Uterus (tissue), 2 donors: ENCODE data around the gene CHAD.

Experiments
- CTCF ChIP-seq, 4 experiments: fragments of 200-600 bp in 2 of 4; fragments of 450-650 bp in 2 of 4; sonication (generic) in 2 of 4; IDR thresholded peaks; one replicate each; pipeline ENCODE4 v1.5.1; 2016 to 2019; ENCODE audit warnings: antibody characterized with exemption in 4 of 4, mild to moderate bottlenecking in 2 of 4, moderate library complexity in 1 of 4
- POLR2A ChIP-seq, 2 donors: fragments of 450-650 bp; IDR thresholded peaks; one replicate each; pipeline ENCODE4 v1.6.1; 2016; ENCODE audit warnings: antibody characterized with exemption in 2 of 2, mild to moderate bottlenecking in 1 of 2, moderate library complexity in 1 of 2

GRCh38 chr17:50453901-50454300 is 14.8 kb downstream of the CHAD start:
- TF ChIP-seq CTCF (IDR thresholded peaks at IDR 0.05) = no peak
- no peak for TF ChIP-seq POLR2A (IDR thresholded peaks at IDR 0.05)
